ENCODE measurements around the gene FAP.
A peak's percentile ranks its signal among the peaks of the same experiment; 100 is the strongest.

- TF ChIP-seq, protein P1, sequence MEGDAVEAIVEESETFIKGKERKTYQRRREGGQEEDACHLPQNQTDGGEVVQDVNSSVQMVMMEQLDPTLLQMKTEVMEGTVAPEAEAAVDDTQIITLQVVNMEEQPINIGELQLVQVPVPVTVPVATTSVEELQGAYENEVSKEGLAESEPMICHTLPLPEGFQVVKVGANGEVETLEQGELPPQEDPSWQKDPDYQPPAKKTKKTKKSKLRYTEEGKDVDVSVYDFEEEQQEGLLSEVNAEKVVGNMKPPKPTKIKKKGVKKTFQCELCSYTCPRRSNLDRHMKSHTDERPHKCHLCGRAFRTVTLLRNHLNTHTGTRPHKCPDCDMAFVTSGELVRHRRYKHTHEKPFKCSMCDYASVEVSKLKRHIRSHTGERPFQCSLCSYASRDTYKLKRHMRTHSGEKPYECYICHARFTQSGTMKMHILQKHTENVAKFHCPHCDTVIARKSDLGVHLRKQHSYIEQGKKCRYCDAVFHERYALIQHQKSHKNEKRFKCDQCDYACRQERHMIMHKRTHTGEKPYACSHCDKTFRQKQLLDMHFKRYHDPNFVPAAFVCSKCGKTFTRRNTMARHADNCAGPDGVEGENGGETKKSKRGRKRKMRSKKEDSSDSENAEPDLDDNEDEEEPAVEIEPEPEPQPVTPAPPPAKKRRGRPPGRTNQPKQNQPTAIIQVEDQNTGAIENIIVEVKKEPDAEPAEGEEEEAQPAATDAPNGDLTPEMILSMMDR (IDR thresholded peaks at IDR 0.05): peak; percentile 41 to 92 (median 50)
- TF ChIP-seq POLR2A (IDR thresholded peaks at IDR 0.05): no peak
Measured at GRCh38 chr2:162123806-162124758, 119.2 kb downstream of the FAP start.

Data from testis (tissue), 2 donors.